ENCODE data around the gene KIAA1210.
"Not testable (repeated sequence)": the region's sequence is repeated elsewhere in the genome, so short reads cannot be mapped to it uniquely, and the experiment has no call there.

The KIAA1210 gene

GRCh38 chrX:119030990-119031389, 96.6 kb downstream of the KIAA1210 start:
- no peak for DNase-seq

GRCh38 chrX:119029656-119030055, 98.0 kb downstream of the KIAA1210 start:
- DNase-seq = not testable (repeated sequence)

- DNase-seq = no peak
These were observed 98.8 kb downstream of the KIAA1210 start for GRCh38 chrX:119028733-119029330.

All from hematopoietic multipotent progenitor cell treated with erythropoietin and hydrocortisone succinate and interleukin-3 and kit ligand, for 6 days (in vitro differentiated cells).